H1 (cell line): ENCODE results near the gene MBD4. TPM values are rescaled to one million over a fixed set of nuclear protein-coding genes. Genes with fewer than 3 reads are reported as not detected.

Experiments
- CTCF ChIA-PET: fragments of 300-600 bp; sonication (Branson Sonifier 250); formaldehyde crosslinking; loops from one replicate; lab custom pipeline; 2021; ENCODE audit not compliant: partially characterized antibody; lab: Charles Lee
- POLR2A ChIA-PET: fragments of 300-600 bp; sonication (Branson Sonifier 250); formaldehyde crosslinking; loops from one replicate; lab custom pipeline; 2021; ENCODE audit warnings: inconsistent platforms; ENCODE audit not compliant: partially characterized antibody; lab: Charles Lee
- DNase-seq, 2 experiments: peaks; one replicate each; pipeline versions ENCODE4 v3.0.0 to v3.0.0-alpha.2; 2010 to 2022; ENCODE audit warnings: low spot score in 2 of 2, low read depth in 1 of 2, mixed read lengths in 1 of 2
- FAIRE-seq: peaks from 2 replicates; lab custom pipeline; 2011; peaks lifted over from hg19 to GRCh38; lab: Jason Lieb, UNC
- H2AFZ ChIP-seq: 2 replicates; pipeline ENCODE4 v1.8.1; 2012; ENCODE audit warnings: low read length, inconsistent platforms
- H2AK5ac ChIP-seq: 2 replicates; pipeline ENCODE4 v1.6.1; 2013; ENCODE audit warnings: low read depth, low read length
- H2BK120ac ChIP-seq: replicated peaks from 2 replicates; pipeline ENCODE3; 2013; ENCODE audit warnings: low read depth, low read length, inconsistent platforms
- H2BK12ac ChIP-seq: 2 replicates; pipeline ENCODE4 v1.6.1; 2013; ENCODE audit warnings: low read depth, low read length
- H2BK15ac ChIP-seq: 2 replicates; pipeline ENCODE4 v1.6.1; 2013; ENCODE audit warnings: low read length
- H2BK20ac ChIP-seq: 2 replicates; pipeline ENCODE4 v1.6.1; 2013; ENCODE audit warnings: low read length
- H2BK5ac ChIP-seq: 2 replicates; pipeline ENCODE4 v1.6.1; 2013; ENCODE audit warnings: low read depth, low read length
- H3K14ac ChIP-seq: 2 replicates; pipeline ENCODE4 v1.6.1; 2013; ENCODE audit warnings: inconsistent platforms; ENCODE audit not compliant: insufficient read length
- H3K18ac ChIP-seq: 2 replicates; pipeline ENCODE4 v1.6.1; 2013; ENCODE audit warnings: low read length; ENCODE audit errors: extremely low read depth
- H3K23ac ChIP-seq: 2 replicates; pipeline ENCODE4 v1.6.1; 2013; ENCODE audit warnings: inconsistent platforms; ENCODE audit not compliant: insufficient read length
- H3K23me2 ChIP-seq: 2 replicates; pipeline ENCODE4 v1.6.1; 2013; ENCODE audit warnings: low read depth, low read length
- H3K27ac ChIP-seq: 2 replicates; pipeline ENCODE4 v1.6.1; 2011; ENCODE audit warnings: low read depth, low read length, inconsistent platforms
- H3K27me3 ChIP-seq, 4 experiments: replicated peaks in 1 of 4; 1 replicate in 1 of 4; 2 replicates in 3 of 4; pipeline versions ENCODE4 v1.6.1 to v1.8.1; 2011 to 2013; ENCODE audit warnings: low read length in 3 of 4, mild to moderate bottlenecking in 3 of 4, inconsistent platforms in 2 of 4, mixed read lengths in 2 of 4, moderate library complexity in 1 of 4; ENCODE audit not compliant: control insufficient read depth in 3 of 4, insufficient read depth in 3 of 4; ENCODE audit errors: extremely low read depth in 1 of 4
- H3K36me3 ChIP-seq, 4 experiments: 2 replicates each; pipeline versions ENCODE4 v1.6.1 to v1.8.1; 2011 to 2013; ENCODE audit warnings: mild to moderate bottlenecking in 4 of 4, low read length in 3 of 4, moderate library complexity in 2 of 4, control low read depth in 1 of 4, inconsistent platforms in 1 of 4; ENCODE audit not compliant: insufficient read depth in 4 of 4, control insufficient read depth in 2 of 4
- H3K4ac ChIP-seq: replicated peaks from 2 replicates; pipeline ENCODE3; 2013; ENCODE audit warnings: low read length, low read depth, mixed read lengths, inconsistent platforms; ENCODE audit not compliant: insufficient read length
- H3K4me1 ChIP-seq, 4 experiments: replicated peaks in 1 of 4; 1 replicate in 1 of 4; 2 replicates in 3 of 4; pipeline versions ENCODE4 v1.6.1 to v1.8.1; 2011 to 2013; ENCODE audit warnings: low read length in 3 of 4, inconsistent platforms in 2 of 4, mixed read lengths in 1 of 4; ENCODE audit not compliant: insufficient read depth in 4 of 4, control insufficient read depth in 3 of 4
- H3K4me2 ChIP-seq, 2 experiments: 2 replicates each; pipeline versions ENCODE4 v1.6.1 to v1.8.1; 2011 to 2013; ENCODE audit warnings: low read depth in 2 of 2, low read length in 2 of 2, control low read depth in 1 of 2, inconsistent platforms in 1 of 2, mild to moderate bottlenecking in 1 of 2; ENCODE audit not compliant: insufficient read depth in 1 of 2
- H3K4me3 ChIP-seq, 4 experiments: fragments of 200-600, 300-600 bp in 1 of 4; sonication (generic), shearing (Covaris generic), sonication (Bioruptor Twin) in 1 of 4; 2 replicates each; pipeline versions ENCODE4 v1.5.1 to v1.8.1; 2011 to 2016; ENCODE audit warnings: low read length in 4 of 4, low read depth in 3 of 4, control low read depth in 2 of 4, inconsistent platforms in 2 of 4, mild to moderate bottlenecking in 2 of 4, mixed read lengths in 1 of 4, moderate library complexity in 1 of 4; ENCODE audit not compliant: insufficient read depth in 2 of 4; ENCODE audit errors: extremely low read depth in 1 of 4
- H3K56ac ChIP-seq: replicated peaks from 2 replicates; pipeline ENCODE3; 2013; ENCODE audit warnings: low read depth, mild to moderate bottlenecking, mixed read lengths, low read length, inconsistent platforms; ENCODE audit not compliant: insufficient read length
- H3K79me1 ChIP-seq: 2 replicates; pipeline ENCODE4 v1.6.1; 2013; ENCODE audit warnings: low read depth, low read length, control low read depth
- H3K79me2 ChIP-seq, 2 experiments: 2 replicates each; pipeline versions ENCODE4 v1.6.1 to v1.8.1; 2012 to 2013; ENCODE audit warnings: low read length in 2 of 2, mild to moderate bottlenecking in 2 of 2, inconsistent platforms in 1 of 2; ENCODE audit not compliant: insufficient read depth in 2 of 2, control insufficient read depth in 1 of 2
- H3K9ac ChIP-seq, 4 experiments: replicated peaks in 1 of 4; 1 replicate in 1 of 4; 2 replicates in 3 of 4; pipeline versions ENCODE4 v1.6.1 to v1.8.1; 2011 to 2013; ENCODE audit warnings: low read depth in 3 of 4, low read length in 3 of 4, control low read depth in 2 of 4, mild to moderate bottlenecking in 2 of 4, moderate library complexity in 2 of 4, inconsistent platforms in 1 of 4; ENCODE audit errors: extremely low read depth in 1 of 4
- H3K9me3 ChIP-seq, 2 experiments: 2 replicates each; pipeline versions ENCODE4 v1.6.1 to v1.8.1; 2012 to 2013; ENCODE audit warnings: mild to moderate bottlenecking in 2 of 2, moderate library complexity in 2 of 2, control low read depth in 1 of 2, inconsistent platforms in 1 of 2, low read depth in 1 of 2, low read length in 1 of 2, mixed read lengths in 1 of 2; ENCODE audit not compliant: insufficient read depth in 2 of 2
- H4K20me1 ChIP-seq, 2 experiments: replicated peaks in 1 of 2; 2 replicates each; pipeline versions ENCODE3 to v1.8.1; 2011 to 2013; ENCODE audit warnings: inconsistent platforms in 2 of 2, low read length in 2 of 2, mild to moderate bottlenecking in 1 of 2; ENCODE audit not compliant: insufficient read depth in 2 of 2, control insufficient read depth in 1 of 2
- H4K5ac ChIP-seq: 2 replicates; pipeline ENCODE4 v1.6.1; 2013; ENCODE audit warnings: low read length, low read depth, mixed read lengths, inconsistent platforms; ENCODE audit not compliant: insufficient read length
- H4K8ac ChIP-seq: 2 replicates; pipeline ENCODE4 v1.8.0; 2013; ENCODE audit warnings: mild to moderate bottlenecking, moderate library complexity, low read length, inconsistent platforms; ENCODE audit not compliant: insufficient read depth; ENCODE audit errors: extremely low read depth
- H4K91ac ChIP-seq: replicated peaks from 2 replicates; pipeline ENCODE3; 2013; ENCODE audit warnings: low read length, mixed read lengths, inconsistent platforms; ENCODE audit not compliant: insufficient read length
- BACH1 ChIP-seq: IDR thresholded peaks from 2 replicates; pipeline ENCODE4 v1.6.1; 2012; ENCODE audit warnings: low read length, improper control_type of control experiment
- BRCA1 ChIP-seq: IDR thresholded peaks from 2 replicates; pipeline ENCODE4 v1.6.1; 2012; ENCODE audit warnings: low read depth, low read length, improper control_type of control experiment
- CBX5 ChIP-seq: fragments of 300-800, 300-1000 bp; sonication (generic); IDR thresholded peaks from 2 replicates; pipeline ENCODE4 v1.7.1; 2016; ENCODE audit warnings: antibody characterized with exemption, low read length, low read depth
- EGR1 ChIP-seq: IDR thresholded peaks from 2 replicates; pipeline ENCODE4 v1.6.1; 2011; ENCODE audit warnings: low read depth, low read length, borderline replicate concordance
- GABPA ChIP-seq: IDR thresholded peaks from 2 replicates; pipeline ENCODE4 v1.6.1; 2011; ENCODE audit warnings: mild to moderate bottlenecking, low read length, moderate library complexity, borderline replicate concordance; ENCODE audit not compliant: insufficient read depth
- HDAC6 ChIP-seq: IDR thresholded peaks from one replicate; pipeline ENCODE4 v1.7.1; 2012; ENCODE audit warnings: low read depth, mild to moderate bottlenecking, inconsistent platforms, low read length, moderate library complexity
- KDM1A ChIP-seq: fragments of 200-600, 300-600 bp; sonication (generic); IDR thresholded peaks from 2 replicates; pipeline ENCODE4 v1.7.1; 2016; ENCODE audit warnings: mild to moderate bottlenecking, low read length, borderline replicate concordance
- KDM4A ChIP-seq: IDR thresholded peaks from one replicate; pipeline ENCODE4 v1.7.1; 2012; ENCODE audit warnings: low read depth, mild to moderate bottlenecking, moderate library complexity, low read length, inconsistent platforms; ENCODE audit not compliant: severe bottlenecking
- POU5F1 ChIP-seq: IDR thresholded peaks from 2 replicates; pipeline ENCODE4 v1.6.1; 2011; ENCODE audit warnings: low read depth, mild to moderate bottlenecking, low read length, moderate library complexity
- RNF2 ChIP-seq: fragments of 200-900, 300-1000 bp; sonication (generic); IDR thresholded peaks from 2 replicates; pipeline ENCODE4 v1.7.1; 2016; ENCODE audit warnings: borderline replicate concordance, low read depth, mild to moderate bottlenecking, antibody characterized with exemption, low read length; ENCODE audit not compliant: poor library complexity, severe bottlenecking; ENCODE audit errors: missing control alignments
- RXRA ChIP-seq: IDR thresholded peaks from 2 replicates; pipeline ENCODE4 v1.6.1; 2011; ENCODE audit warnings: low read depth, mild to moderate bottlenecking, low read length, moderate library complexity; ENCODE audit not compliant: insufficient read depth
- SP1 ChIP-seq: IDR thresholded peaks from 2 replicates; pipeline ENCODE4 v1.6.1; 2011; ENCODE audit warnings: low read depth, low read length
- TAF1 ChIP-seq: IDR thresholded peaks from 2 replicates; pipeline ENCODE4 v1.6.1; 2011; ENCODE audit warnings: mild to moderate bottlenecking, low read depth, low read length
- WGBS, 2 experiments: shearing (Covaris generic) in 1 of 2; methylation state at CpG; one replicate each; pipeline versions ENCODE4 v1.1.6 to v1.1.7; 2013 to 2015; ENCODE audit warnings: low lambda C conversion rate in 2 of 2, mixed read lengths in 2 of 2, inconsistent platforms in 1 of 2, low coverage in 1 of 2, missing lambda C conversion rate in 1 of 2; ENCODE audit not compliant: insufficient replicate concordance in 2 of 2, insufficient coverage in 1 of 2, insufficient read length in 1 of 2; ENCODE audit errors: extremely low coverage in 1 of 2, missing lambda C conversion rate in 1 of 2; 5-methylcytosine and 5-hydroxymethylcytosine counted together
- polyA plus RNA-seq, 7 experiments: library from polyadenylated mRNA; depleted of rRNA in 3 of 7; stranded (reverse) in 5 of 7; unstranded in 2 of 7; fragments of >200 nt in 5 of 7; fragments of 200-250 nt in 2 of 7; gene quantifications; 1 replicate in 5 of 7; 2 replicates in 1 of 7; 4 replicates in 1 of 7; pipeline versions ENCODE4 v1.2.1 to v1.2.3, GENCODE V29; 2011 to 2013; ENCODE audit warnings: missing spikeins in 2 of 7, mixed read lengths in 2 of 7
- total RNA-seq: library from RNA; stranded (reverse); fragmentation: NEBNext Ultra II Directional; extraction: Animal tissue kit (Norgen Biotek cat#: 25700); gene quantifications from 2 replicates; pipeline ENCODE4 v1.2.1, GENCODE V29; 2021
- TF ChIP-seq, protein P1 (sequence below): IDR thresholded peaks from 2 replicates; pipeline ENCODE4 v1.6.1; 2011; ENCODE audit warnings: low read depth, mild to moderate bottlenecking, low read length; ENCODE audit not compliant: insufficient read depth

The MBD4 gene
- total and polyA plus RNA-seq, 2 of the 8 experiments (the other 6 are each of a cell fraction or from before 2014, with no cell fraction given): 11.2 to 35.8 TPM

DNA sequence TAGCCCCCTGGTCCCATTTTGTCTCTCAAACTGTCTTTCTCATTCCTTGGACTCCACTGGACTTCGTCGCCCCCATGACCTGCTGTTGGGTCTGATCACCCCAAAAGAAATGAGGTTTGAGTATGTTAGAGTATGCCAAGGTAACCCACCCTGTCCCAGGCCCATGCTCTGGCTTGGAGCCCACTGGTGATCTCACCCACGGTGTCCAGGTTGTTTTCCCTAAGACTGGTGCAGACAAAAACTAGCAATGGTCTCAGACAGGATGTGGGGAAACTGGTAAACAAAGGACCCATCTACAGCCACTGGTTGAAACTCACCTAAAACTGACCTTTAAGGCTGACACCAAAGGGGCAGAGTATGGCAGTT lies 50.2 kb downstream of the MBD4 start:
- no peak overlapping the region for H3K27ac ChIP-seq
- TF ChIP-seq TAF1 (no peak), KDM4A (no peak), BRCA1 (no peak), HDAC6 (no peak), KDM1A (no peak), GABPA (no peak), RNF2 (no peak), BACH1 (no peak), RXRA (no peak), POU5F1 (no peak), SP1 (no peak), CBX5 (no peak), EGR1 (no peak)
- TF ChIP-seq, protein P1, sequence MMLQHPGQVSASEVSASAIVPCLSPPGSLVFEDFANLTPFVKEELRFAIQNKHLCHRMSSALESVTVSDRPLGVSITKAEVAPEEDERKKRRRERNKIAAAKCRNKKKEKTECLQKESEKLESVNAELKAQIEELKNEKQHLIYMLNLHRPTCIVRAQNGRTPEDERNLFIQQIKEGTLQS: no peak

More for the DNA sequence above, 50.2 kb downstream of the MBD4 start:
- peaks cover 7 to 32% (median 23%) of the 10 kb centered on the region in 4 experiments; a peak in 6 of 8 replicates for H3K36me3 ChIP-seq
- no peak overlapping the region for H3K4me3 ChIP-seq
- H4K5ac ChIP-seq: no peak overlapping the region
- 90% methylated on average over 3 of the region's 3 CpGs; no CpG with 5 or more reads in 1 of the 2 experiments for WGBS, 2 experiments
- H3K27me3 ChIP-seq: no peaks in the 10 kb centered on the region
- no peaks in the 10 kb centered on the region; a peak in 1 of 7 replicates for H3K4me1 ChIP-seq
- H2AK5ac ChIP-seq: no peak overlapping the region; the same call in 1 of the 2 replicates
- no peak overlapping the region for H2BK20ac ChIP-seq
- no peak overlapping the region for H2BK15ac ChIP-seq
- H3K23me2 ChIP-seq: peaks cover 2% of the 10 kb centered on the region; the same call in 1 of the 2 replicates
- H3K79me2 ChIP-seq: peaks cover 0 to 2% of the 10 kb centered on the region in 2 experiments; a peak in 1 of 4 replicates
- H2BK120ac ChIP-seq: no peak overlapping the region
- H3K14ac ChIP-seq: no peak overlapping the region
- H3K18ac ChIP-seq: no peak overlapping the region
- H4K91ac ChIP-seq: no peak overlapping the region
- H3K23ac ChIP-seq: no peak overlapping the region
- no peaks in the 10 kb centered on the region; the same call in 1 of the 2 replicates for H3K79me1 ChIP-seq
- FAIRE-seq: no peak
- H3K9ac ChIP-seq: no peak overlapping the region
- H3K56ac ChIP-seq: no peak overlapping the region
- no peaks in the 10 kb centered on the region for H3K9me3 ChIP-seq
- H4K8ac ChIP-seq: no peak overlapping the region
- H4K20me1 ChIP-seq: peaks cover 0 to 7% of the 10 kb centered on the region in 2 experiments
- no peak overlapping the region; the same call in 1 of the 2 replicates for H2BK12ac ChIP-seq
- no peak overlapping the region for H3K4me2 ChIP-seq
- ChIA-PET CTCF (no interaction called here), POLR2A (no interaction called here)
- no peak overlapping the region for H2BK5ac ChIP-seq
- DNase-seq: no peak
- no peak overlapping the region for H2AFZ ChIP-seq
- H3K4ac ChIP-seq: no peak overlapping the region
